GM19455 (cell line): Measurements from ENCODE around the gene DNM3.

Experiments
- ATAC-seq: cut with Tn5 transposase; IDR thresholded peaks from one replicate; pipeline ENCODE4 v1.9.1; 2021; ENCODE audit not compliant: unreplicated experiment

Gene DNM3

GRCh38 chr1:171817511-171818265 lies 23.6 kb upstream of the DNM3 start:
- no peak for ATAC-seq

- ATAC-seq: no peak
Measured at GRCh38 chr1:171819946-171820345, 21.4 kb upstream of the DNM3 start.

GRCh38 chr1:171826973-171827372 lies 14.3 kb upstream of the DNM3 start:
- ATAC-seq: no peak

- ATAC-seq: no peak
Measured at GRCh38 chr1:171828794-171829193, 12.5 kb upstream of the DNM3 start.

- ATAC-seq: no peak
Measured at GRCh38 chr1:171833091-171833825, 8.0 kb upstream of the DNM3 start.

GRCh38 chr1:171834821-171835220 lies 6.5 kb upstream of the DNM3 start:
- ATAC-seq: no peak

GRCh38 chr1:171835891-171836290 lies 5.4 kb upstream of the DNM3 start:
- ATAC-seq: no peak

- ATAC-seq: no peak
Measured at GRCh38 chr1:171841931-171842761, 848 bp downstream of the DNM3 start.

- ATAC-seq: no peak
Measured at GRCh38 chr1:171844381-171844780, 3.1 kb downstream of the DNM3 start.

- ATAC-seq: no peak
Measured at GRCh38 chr1:171845998-171846397, 4.7 kb downstream of the DNM3 start.

- no peak for ATAC-seq
Measured at GRCh38 chr1:171849245-171849898, 8.1 kb downstream of the DNM3 start.

GRCh38 chr1:171850651-171851350 lies 9.5 kb downstream of the DNM3 start:
- no peak for ATAC-seq

- no peak for ATAC-seq
Measured at GRCh38 chr1:171852272-171852671, 11.0 kb downstream of the DNM3 start.

- ATAC-seq: no peak
Measured at GRCh38 chr1:171855381-171855780, 14.1 kb downstream of the DNM3 start.

GRCh38 chr1:171858696-171859095 lies 17.4 kb downstream of the DNM3 start:
- no peak for ATAC-seq

GRCh38 chr1:171860696-171861095 lies 19.4 kb downstream of the DNM3 start:
- no peak for ATAC-seq

- no peak for ATAC-seq
Measured at GRCh38 chr1:171863531-171863930, 22.2 kb downstream of the DNM3 start.

- no peak for ATAC-seq
Measured at GRCh38 chr1:171864308-171864707, 23.0 kb downstream of the DNM3 start.

GRCh38 chr1:171865106-171865505 lies 23.8 kb downstream of the DNM3 start:
- ATAC-seq: no peak

GRCh38 chr1:171867236-171867635 lies 25.9 kb downstream of the DNM3 start:
- ATAC-seq: no peak
